NCI-H1694 treated with DMSO at 0.1 percent for 48 hours (cell line): ENCODE measurements around the gene FBXO38.

ENCODE experiments used
- DNase-seq: peaks from one replicate; lab custom pipeline; 2025; lab: John Stamatoyannopoulos, UW

The FBXO38 gene, protein sequence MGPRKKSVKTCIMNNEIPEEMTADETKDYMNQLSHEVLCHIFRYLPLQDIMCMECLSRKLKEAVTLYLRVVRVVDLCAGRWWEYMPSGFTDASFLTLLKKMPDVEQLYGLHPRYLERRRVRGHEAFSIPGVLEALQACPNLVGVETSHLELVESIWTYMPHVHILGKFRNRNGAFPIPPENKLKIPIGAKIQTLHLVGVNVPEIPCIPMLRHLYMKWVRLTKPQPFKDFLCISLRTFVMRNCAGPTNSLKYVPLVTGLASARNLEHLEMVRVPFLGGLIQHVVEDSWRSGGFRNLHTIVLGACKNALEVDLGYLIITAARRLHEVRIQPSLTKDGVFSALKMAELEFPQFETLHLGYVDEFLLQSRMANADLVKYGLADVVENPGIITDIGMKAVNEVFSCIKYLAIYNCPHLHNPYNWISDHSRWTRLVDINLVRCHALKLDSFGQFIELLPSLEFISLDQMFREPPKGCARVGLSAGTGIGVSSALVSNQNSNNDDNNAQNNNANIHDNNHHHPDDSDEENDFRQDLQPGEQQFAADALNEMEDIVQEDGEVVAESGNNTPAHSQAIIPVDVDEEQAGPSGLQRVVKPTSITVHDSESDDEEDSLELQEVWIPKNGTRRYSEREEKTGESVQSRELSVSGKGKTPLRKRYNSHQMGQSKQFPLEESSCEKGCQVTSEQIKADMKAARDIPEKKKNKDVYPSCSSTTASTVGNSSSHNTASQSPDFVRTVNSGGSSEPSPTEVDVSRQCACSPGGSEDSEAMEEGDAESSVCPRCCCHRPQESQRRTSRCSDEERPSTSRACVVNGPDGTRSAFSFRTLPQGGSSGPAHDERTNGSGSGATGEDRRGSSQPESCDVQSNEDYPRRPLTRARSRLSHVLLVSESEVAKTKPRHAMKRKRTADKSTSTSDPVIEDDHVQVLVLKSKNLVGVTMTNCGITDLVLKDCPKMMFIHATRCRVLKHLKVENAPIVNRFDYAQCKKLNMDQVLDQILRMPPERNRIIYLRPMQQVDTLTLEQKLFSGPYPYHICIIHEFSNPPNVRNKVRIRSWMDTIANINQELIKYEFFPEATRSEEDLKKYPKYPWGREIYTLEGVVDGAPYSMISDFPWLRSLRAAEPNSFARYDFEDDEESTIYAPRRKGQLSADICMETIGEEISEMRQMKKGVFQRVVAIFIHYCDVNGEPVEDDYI

DNA sequence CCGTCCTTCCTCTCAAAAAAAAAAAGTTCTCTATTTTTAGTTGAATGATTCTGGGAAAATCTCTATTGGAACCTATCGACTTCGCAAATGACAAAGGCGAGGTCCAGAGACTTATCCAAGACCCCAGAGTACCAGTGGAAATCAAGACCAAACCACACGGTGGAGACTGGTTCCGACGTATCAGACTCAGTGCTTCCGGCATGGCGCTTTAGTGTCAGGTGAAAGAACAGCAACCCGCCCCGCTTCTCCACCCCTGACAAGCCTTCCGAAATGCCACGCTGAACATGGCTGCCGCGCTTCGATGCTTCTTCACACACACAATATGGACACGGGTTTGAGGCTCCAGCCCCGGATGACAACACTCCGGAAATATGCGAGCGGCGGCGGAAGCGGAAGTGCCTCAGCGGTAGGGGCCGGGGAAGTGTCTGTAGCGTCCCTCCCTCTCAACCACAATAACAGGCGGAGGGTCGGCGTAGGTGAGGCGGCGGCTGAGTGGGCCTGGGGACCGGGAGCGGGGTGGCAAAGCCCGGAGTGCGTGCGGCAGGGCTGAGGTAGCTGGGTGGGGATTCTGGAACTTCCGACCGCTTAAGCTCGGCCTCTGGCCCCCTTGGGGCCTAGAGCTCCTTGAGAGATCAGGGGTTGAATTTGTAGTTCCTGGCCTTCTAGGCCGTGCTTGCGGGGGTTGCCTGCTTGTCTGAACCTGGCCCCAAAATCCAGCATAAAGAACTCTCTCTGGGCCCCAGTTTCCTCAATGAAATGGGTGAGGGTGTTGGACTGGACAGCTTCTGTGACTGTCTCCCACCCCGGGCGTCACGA is at the start of gene FBXO38:
Gene FBXO38 (plus strand): TSS at position 395 of the 816 bp plus-strand sequence. CDS start 10,819 bp downstream, outside the sequence.
- DNase-seq, result peak; percentile 94

DNA sequence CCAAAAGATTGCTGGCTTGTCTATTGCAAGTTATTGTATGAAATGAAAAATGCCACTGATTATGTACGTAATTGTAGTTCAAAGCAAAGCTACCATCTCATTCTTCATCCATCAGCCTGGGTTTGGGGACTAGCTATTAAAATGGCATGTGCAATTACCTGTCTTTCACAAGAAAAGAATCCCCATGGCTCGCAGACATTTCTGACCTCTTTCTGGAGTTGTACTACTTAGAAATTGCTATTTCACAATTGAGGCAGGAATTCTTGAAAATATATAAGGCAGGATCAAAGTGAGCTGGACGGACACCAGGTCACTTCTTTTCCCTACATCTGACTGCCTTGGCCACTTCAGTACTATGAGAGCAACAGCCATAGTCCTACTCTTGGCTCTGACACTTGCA is 48.5 kb upstream of the FBXO38 start, which contains the start of gene SPINK9:
Gene SPINK9 (plus strand): TSS at position 301 of the 400 bp plus-strand sequence. CDS start 55 bp downstream, at position 356.
- DNase-seq, result no peak

DNA sequence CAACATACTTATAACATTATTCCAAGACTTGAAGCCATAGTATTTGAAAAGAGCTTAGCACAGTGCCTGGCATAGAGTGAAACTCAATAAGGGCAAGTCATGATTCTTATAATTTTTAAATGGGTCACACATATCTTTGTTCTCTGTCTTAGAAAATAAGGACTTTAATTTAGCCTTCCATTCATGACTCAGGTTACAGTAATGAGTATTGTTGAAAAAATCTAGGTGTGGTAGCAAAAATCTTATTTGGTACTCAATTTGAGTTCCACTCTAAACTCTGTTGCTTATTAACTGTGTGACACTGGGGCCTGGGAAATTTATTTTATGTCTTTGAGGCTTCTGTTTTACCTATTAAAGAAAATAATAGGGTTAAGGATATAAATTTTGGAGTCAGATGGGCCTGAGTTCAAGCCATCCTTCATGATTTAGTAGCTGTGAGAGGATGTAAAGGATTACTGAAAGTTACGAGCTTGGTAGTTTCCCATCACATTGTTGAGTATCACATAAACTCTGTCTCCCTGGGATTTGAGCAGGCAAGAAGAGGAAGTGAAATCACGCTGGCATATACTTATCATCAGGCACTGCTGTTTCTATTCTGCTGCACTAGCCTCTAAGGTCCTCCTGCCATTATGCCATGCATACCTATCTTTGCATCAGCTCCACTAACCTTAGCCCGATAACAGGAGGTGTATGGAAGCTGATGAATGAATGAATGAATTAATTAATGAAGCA is 46.9 kb upstream of the FBXO38 start:
- no peak for DNase-seq

DNA sequence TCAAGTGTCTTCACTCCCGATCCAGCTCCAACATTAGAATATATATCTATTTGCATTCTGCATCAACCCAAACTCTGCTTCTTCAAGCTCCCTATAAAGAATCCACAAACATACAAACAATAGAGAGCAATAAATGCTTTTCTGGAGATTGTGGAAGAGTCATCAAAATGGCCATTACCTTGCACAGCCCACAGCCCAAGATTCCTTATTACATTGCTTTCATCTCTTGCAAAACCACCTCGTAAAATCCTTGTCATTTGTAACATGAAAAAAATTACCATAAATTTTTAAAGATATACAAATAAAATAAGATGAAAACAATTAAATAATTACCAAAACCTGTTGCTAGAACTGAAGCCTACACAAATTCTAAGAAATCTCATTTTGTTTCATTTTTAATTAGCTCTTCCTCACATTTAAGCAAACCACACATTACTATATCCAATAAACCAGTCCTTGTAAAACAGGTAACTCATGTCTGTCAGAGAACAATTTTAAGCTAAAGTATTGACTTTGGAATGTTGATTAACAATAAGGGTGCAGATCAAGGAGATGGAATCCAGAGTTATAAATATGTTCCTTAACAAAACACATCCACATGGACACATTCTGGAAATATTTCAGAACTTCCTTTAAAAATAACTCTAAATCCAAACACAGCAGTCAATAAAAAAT is 41.2 kb upstream of the FBXO38 start:
- no peak for DNase-seq

DNA sequence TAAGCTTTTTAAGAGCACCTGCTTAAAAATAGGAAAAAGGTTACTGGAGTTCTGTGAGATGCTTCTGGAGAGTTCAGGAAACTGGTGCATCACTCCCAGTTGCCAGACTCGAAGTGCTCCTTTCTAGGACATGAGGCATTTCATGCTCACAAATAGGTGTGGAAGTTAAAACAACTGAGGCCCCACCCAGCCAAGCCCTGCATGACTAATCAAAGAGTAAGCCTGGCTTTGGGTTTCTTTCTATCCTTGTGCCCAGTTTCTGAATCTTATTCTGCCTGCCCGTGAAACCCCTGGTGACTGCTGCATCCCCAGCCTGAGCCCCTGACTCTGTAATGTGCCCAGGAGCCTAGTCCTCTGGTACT is 40.7 kb upstream of the FBXO38 start:
- no peak for DNase-seq

DNA sequence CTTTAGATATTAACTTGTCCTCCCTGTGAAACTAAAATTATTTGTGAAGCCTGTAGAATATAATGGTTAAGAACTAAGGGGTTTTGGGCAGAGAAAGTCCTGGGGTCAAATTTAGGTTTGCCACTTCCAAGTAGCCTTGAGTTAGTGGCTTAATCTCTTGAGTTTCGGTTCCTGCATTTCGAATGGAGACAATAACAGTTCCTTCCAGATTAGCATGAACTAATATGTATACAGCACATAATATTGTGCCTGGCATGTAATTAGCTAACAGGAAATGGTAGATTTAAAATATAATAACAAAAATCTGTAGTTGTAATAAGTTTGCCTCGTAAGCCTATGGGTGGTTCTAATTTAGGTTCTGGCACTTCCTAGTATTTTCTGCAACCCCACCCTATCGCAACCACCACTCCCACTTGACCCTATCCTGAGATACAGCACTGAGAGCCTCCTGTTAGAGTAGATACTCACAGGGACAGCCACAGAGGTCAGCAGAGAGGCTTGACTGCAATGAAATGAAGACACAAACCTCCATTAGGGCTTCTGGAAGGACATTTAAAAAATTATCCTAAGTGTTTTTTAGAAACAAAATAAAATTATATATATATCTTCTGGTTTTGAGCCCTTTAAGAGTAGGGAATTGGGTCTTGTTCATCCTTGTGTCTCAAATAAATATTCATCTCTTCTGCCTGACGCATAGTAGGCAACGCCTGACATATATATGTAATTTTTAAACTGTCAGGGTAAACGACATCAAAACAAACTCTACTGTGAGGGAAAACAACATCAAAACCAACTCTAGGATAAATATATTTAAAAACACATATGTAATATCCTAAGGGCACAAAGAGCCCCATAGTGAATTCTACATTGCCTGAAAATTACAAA is 39.9 kb upstream of the FBXO38 start:
- DNase-seq, result no peak

DNA sequence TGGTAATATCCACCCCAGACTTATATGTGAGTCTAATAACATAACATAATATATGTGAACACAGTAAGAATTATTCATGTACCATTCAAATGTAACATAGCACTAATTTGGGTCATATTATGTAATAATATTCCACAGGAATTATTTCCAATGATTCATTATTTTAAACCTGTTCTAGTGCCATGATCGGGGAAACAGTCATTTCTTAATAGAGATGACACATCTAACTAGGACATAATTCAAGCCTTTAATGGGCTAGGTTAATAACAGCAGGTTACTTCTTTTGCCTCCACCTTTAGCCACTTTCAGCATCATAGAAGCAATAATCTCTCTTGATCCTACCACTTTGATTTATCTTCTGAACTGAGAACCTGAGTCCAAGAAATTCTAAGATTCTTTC is 36.1 kb upstream of the FBXO38 start:
- DNase-seq, result no peak

DNA sequence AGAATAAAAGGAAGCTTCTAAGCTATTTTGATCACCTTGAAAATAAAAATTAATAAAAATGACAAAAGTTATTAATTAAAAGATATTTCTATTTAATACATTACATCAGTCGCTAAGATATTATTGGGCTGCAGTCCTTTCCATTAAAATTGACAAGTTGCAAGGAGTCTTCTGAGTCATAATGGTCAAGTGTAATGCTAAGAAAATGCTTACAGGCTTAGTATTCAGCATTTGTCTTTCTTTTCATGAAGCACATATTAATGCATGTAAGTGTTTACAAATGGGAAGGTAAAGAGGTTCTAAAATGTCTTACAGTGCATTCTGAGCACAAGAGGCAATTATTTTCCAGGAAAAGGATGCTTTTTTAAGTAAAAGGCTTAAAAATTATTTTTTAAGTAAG is 31.1 kb upstream of the FBXO38 start:
- DNase-seq, result no peak

DNA sequence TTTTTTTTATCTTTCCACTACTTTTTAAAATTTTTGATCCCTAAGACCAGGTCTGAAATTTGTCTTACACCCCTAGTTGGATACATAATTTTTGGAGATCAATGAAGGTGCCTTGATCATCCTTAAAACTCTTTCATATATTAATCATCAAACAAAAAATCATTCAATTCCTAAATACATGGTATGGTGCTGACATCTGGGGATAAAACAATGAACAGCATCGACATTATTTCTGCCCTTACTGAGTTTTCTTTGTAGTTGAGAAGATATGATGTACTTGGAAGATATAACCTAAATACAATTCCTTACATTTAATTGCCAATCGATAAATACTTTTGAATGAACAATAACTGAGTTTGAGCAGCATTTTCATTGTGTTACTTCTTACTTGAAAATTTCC is 30.1 kb upstream of the FBXO38 start:
- no peak for DNase-seq

DNA sequence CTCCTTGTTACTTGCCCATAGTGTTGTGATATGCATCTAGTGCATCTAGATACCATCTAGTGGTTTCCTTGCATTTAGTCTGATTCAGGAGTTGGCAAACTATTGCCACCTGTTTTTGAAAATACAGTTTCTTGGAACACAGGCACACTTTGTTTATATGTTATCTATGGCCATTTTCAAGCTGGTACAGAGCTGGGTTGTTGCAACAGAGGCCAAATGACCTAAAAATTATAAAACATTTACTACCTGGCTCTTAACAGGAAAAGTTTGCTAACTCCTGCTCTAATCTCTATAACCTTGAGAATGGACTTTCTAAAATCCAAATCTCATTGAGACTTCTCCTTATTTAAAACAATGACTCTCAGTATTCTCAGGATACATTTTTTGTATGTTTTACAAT is 19.4 kb upstream of the FBXO38 start:
- DNase-seq, result no peak

DNA sequence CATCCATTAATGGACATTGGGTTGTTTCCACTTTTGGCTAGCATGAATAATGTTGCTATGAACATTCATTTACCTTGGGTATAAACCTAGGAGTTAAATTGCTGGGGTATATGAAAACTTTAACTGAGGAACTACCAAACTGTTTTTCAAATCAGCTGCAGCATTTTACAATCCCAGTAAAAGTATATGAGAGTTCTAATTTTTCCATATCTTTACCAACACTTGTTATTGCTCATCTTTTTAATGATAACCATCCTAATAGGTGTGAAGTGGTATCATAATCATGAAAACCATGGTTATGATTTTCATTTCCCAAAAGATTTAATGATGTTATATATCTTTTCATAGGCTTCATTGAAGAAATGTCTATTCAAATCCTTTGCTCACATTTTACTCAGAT is 15.5 kb upstream of the FBXO38 start:
- DNase-seq, result no peak

DNA sequence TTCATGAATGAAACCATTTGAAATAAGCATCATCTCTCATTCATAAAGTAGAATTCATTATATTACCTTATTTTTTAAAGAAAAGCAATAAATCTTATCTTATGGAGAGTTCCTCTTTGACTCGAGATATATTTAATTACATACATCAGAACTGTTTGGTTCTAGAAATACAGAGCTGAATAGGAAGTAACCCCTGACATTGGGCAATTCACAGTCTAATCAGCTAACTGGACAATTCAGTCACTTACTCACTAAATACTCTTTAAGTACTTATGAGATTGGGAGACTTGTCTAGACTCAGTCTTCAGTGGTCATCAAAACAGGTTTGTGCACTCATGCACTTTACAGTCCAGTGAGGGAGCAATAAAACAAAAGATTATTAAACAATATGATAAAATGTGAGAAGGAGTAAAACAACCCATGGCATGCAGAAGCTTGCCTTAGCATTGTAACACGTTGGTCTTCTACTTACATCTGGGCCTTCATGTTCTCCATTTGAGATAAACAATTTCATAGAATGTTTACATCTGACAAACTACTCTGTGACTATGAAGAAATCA is 11.5 kb upstream of the FBXO38 start:
- no peak for DNase-seq

DNA sequence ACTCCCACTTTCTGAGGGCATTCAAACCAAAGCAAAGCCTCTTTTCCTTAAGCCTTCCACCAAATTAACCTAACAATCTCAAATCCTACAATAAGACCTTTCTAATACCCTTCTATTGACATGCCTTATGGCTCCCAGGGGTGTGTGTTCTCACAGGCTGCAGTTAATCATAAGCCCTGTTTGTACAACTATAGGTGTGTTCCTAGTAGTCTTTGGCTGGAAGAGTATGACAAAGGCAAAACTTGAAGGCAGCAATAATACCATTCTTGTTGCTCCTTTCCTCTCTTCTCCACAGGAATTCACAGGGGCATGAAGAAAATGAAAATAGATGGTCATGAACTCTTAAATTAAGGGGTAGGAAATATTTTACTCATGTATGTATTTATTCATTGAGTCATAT is 10.9 kb upstream of the FBXO38 start:
- no peak for DNase-seq

DNA sequence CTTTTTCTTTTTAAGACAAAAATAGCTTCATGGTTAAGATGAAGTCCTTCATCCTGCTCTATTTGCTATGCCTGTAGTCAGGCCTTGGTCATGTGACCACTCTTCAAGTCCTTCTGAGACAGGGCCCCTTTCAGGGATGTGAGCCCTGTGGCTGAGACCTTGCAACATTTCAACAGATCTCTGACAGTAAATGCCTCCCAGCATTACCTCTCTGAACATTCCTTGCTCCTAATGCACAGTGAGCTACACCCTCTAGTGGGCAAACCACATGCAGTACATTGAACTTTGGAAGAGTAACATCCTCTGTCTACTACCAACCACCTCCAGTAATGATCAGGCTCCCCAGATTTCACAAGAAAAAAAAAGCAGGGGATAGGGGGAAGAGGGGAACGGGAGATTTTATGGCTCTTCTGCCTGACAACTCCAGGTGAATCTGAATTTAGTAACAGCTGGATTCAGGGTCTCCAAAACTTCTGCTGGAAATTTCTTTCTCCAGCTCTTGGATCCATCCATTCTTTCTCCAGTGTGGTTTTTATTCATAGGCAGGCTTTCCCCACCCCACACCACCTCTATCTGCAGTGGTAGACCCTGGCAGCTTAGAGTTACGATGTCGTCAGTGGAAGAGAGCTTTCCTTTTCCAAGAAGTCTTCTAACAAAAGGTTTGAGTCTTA is 8.9 kb upstream of the FBXO38 start:
- peak; percentile 50 for DNase-seq

DNA sequence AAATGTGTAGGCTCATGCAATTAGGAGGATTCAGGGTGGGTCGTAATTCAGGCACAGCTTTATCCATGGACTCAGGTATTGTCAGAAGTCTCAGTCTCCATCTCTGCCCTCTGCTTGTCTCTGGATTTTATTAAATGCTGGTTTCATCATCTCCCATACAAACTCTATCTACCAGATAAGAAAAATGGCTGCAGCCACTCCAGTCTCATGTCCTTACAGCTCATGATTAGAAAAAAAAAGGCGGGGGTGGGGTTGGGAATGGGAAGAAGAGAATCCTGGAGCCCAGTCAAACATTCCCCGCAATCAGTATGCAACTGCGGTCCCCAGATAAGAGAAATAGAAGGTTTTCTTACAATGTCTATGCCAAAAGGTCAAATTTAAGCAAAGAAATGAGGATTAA is 7.6 kb upstream of the FBXO38 start:
- no peak for DNase-seq

DNA sequence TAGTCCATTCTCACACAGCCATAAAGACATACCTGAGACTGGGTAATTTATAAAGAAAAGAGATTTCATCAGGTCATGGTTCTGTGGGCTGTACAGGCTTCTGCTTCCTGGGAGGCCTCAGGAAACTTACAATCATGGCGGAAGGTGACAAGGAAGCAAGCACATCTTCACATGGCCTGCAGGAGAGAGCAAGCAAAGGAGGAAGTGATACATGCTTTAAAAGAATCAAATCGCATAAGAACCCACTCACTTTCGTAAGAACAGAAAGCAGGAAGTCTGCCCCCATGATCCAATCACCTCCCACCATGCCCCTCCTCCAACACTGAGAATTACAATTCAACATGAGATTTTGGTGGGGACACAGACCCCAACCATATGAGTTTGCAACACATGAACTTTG is 5.1 kb upstream of the FBXO38 start:
- DNase-seq, result no peak

DNA sequence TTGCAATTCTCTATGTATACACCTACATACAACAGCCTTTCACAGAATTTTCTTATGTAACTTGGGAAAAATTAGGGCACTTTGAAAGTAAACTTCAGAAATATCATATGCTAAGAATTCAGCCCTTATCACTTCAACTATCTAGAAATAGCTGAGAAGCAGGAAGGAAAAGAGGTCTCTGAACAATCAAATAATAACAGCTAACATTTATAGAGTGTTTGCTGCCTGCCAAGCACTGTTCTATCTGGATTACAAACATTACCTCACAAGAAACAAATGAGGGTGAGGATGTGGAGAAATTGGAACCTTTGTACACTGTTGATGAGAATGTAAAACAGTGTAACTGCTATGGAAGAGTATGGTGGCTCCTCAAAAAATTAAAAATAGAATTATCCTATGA is 4.4 kb upstream of the FBXO38 start:
- no peak for DNase-seq

DNA sequence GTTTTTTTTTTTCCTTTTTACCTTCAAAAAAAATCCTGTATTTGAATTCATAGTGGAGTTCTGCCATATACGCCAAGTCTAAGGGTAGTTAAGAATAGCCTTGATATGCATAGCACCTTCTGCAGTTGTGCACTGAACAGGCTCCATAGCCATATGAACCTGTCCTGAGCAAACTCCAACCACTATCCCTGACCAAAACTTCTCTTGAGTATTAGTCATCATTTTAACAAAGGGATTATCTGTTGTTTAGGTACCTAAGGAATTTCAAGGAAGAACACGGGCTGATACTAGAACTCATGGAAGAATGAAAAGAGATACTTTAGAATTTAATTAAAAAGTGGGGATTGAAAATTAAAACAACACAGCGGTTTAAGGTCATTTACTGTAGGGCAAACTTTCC is 1.9 kb upstream of the FBXO38 start:
- DNase-seq, result no peak
